Measurements from ENCODE around the gene ULK2.

Gene ULK2

DNA sequence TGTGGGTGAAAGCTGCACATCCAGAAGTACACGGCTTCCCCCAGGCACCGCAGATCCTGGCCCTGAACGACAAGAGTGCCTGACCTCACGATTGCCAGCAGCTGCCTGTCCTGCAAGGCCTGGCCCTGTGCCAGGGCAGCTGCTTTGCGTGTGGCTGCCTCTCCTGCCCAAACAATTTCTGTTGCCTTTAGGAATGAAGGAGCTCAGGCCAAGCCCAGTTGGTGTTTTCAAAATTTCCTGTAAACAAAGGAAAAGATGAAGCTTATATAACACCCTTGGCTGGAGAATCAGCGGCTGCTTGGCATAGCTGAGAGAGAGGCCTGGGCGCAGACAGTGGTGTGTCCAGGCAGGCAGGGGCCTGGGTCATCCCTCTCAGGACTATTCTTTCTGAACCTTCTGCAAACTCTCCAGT is 139.6 kb downstream of the ULK2 start:
- DNase-seq (ENCODE audit: low read depth, low spot score), result no peak

DNA sequence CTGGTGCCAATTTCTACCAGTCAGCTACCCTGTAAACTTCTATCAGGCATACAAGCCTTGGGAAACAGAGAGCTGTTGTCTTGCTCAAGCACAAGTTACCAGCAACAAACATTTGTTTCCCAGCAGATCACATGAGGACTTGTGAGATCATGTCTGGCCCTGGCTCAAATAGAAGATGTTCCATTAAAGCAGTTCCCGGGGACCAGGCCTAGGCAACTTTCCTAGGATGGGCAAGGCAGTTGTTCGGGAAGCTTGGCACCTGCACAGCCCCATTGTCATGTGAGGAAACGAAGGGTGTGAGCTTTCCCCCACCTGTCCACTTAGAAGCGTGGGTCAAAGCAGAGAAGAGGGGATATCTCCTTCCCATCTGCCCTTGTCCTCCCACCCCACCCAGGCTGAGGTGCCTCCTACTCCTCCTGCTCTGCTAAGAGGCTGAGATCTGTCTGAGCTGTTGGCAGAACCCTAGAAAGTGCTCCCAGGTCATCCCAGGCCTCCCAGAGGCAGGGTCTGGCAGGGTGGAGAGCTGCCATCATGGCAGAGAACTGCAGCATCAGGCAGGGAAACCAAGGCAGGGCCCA is 140.1 kb downstream of the ULK2 start:
- no peak for DNase-seq (ENCODE audit: low read depth, low spot score)

DNA sequence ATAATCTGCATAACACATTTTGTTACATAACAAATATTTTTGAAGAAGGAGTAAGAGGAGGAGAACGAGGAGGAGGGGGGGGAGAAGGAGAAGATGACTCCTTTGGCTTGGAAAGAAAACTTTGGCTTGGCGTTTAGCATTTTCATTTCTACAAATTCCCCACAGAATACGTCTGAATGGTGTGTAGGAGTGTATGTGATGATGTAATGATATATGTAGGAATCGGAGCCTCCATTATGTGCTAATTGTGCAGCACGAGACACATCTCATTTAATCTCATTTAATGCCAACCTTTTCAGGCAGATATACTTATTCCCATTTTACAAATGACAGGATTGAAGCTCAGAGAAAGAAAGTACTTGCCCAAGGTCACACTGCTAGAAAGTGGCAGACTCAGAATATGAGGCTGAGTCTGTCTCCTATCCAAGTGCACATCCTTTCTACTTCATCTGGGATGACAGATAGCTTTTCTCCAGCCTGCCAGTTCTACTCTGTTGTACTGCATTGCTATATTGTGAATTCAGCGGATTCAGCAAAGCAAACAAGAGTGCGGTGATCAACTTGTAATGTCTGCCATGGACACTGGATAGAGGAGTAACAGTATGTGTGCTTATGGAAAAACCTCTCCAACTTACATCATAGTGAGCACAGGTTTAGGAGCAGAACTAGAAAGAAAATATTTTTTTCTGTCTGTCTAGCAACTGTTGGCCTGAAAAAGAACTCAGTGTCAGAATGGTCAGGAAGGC is 140.9 kb downstream of the ULK2 start:
- DNase-seq (ENCODE audit: low read depth, low spot score), result no peak

DNA sequence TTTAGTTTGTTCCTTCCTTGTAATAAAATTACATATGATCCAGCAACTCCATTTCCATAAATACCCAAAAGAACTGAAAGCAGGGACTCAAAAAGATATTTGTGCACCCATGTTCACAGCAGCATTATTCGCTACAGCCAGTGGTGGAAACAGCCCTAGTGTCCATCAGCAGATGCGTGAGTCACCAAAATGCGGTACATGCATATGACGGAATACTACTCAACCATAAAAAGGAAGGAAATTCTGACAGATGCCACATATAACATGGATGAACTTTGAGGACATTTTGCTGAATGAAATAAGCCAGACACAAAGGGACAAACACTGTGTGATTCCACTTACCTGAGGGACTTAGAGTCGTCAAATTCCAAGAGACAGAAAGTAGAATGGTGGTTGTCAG is 142.2 kb downstream of the ULK2 start:
- no peak for DNase-seq (ENCODE audit: low read depth, low spot score)

DNA sequence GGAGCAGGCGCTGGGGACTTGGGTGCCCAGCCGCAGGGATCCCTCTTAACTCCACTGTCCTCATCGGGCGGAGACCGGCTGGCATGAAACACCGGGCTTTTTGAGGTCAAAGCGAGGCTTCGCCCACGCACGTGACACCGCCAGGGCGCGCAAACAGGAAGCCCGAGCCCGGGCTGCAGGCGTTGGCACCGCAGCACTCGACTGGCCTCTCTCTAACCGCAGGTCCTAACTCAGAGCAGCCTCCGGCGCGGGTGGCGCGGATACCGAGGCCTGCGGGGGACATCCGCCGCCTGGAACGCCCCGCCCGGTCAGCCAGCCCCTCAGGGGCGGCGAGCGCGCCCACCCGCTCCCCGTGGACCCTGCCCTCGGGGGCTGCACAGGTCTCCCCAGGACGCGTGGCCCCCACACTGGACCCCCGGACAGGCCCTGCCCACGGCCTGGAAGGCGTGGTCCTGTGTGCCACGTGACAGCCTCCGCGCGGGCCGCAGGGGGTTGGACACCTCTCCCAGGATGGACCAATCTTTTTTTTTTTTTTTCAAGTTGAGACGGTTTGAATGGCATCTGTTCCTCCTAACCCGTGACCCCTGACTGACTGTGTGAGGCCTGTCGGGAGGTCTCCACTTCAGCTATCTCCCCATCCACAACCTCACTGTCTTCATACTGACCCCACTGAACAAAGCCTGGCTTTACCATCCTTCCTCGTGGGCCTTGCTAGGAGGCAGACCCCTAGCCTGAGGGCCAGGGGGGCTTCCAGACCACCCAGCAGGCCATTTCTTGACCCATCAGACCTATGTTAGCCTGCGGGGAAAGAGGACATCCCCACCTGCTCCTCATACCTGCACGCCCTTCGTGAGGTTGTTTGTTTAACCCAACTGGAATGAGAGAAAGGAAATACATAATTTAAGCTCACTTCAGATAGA is 143.0 kb downstream of the ULK2 start:
- DNase-seq (ENCODE audit: low read depth, low spot score), result no peak

DNA sequence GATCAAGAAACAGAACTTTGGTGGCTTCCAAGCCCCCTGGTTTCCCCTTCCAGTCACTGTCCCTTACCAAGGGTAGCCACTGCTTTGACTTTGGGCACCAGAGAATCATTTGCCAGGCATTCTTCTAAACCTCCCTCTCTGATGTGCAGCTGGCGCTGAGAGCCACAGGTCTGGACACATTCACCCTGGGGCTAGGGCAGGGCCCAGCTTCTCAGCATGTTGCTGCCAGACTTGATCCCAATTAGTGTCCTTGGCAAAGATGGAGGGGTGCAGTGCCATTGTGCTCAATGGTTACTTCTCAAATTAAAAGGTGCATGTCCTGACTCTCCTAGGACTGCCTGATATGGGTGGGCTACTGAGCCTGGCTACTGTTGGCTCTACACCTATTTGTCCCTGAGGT is 143.8 kb downstream of the ULK2 start:
- no peak for DNase-seq (ENCODE audit: low read depth, low spot score)

Measured in activated naive CD8-positive, alpha-beta T cell treated with anti-CD3 and anti-CD28 coated beads, Interleukin-2, amount 50 U/mL, for 16 hours (primary cell).